HepG2 (cell line): ENCODE results near the gene ZNF101. TPM values are rescaled to one million over a fixed set of nuclear protein-coding genes. Genes with fewer than 3 reads are reported as not detected.

Source experiments
- CHD4 ChIP-seq: fragments of 200-600 bp; sonication (generic); IDR thresholded peaks from 2 replicates; pipeline ENCODE4 v1.7.0; 2017; ENCODE audit warnings: mild to moderate bottlenecking, low read length, borderline replicate concordance
- FLYWCH1 ChIP-seq: sonication (generic); formaldehyde crosslinking; IDR thresholded peaks from 2 replicates; pipeline ENCODE4 v1.8.1; 2023; ENCODE audit warnings: mild to moderate bottlenecking, missing genetic modification reagents
- KDM2A ChIP-seq: sonication (generic); formaldehyde crosslinking; IDR thresholded peaks from 2 replicates; pipeline ENCODE4 v1.4.0; 2020; ENCODE audit warnings: low read depth, missing genetic modification reagents, borderline replicate concordance
- NR2F2 ChIP-seq: IDR thresholded peaks from 2 replicates; pipeline ENCODE4 v1.6.1; 2012; ENCODE audit warnings: low read depth, inconsistent platforms, borderline replicate concordance
- ZBED4 ChIP-seq: sonication (generic); formaldehyde crosslinking; IDR thresholded peaks from 2 replicates; pipeline ENCODE4 v1.4.0; 2020; ENCODE audit warnings: missing genetic modification reagents, borderline replicate concordance
- ZBTB43 ChIP-seq: sonication (generic); formaldehyde crosslinking; conservative IDR thresholded peaks from 2 replicates; pipeline ENCODE4 v1.4.0; 2020; ENCODE audit warnings: missing genetic modification reagents
- ZBTB7A ChIP-seq: sonication (generic); formaldehyde crosslinking; IDR thresholded peaks from 2 replicates; pipeline ENCODE4 v1.8.0; 2022; ENCODE audit warnings: mild to moderate bottlenecking, missing genetic modification reagents
- ZFP1 ChIP-seq: IDR thresholded peaks from 2 replicates; pipeline ENCODE4 v1.6.1; 2016
- ZNF687 ChIP-seq: sonication (generic); formaldehyde crosslinking; IDR thresholded peaks from 2 replicates; pipeline ENCODE4 v1.5.1; 2020; ENCODE audit warnings: mild to moderate bottlenecking, missing genetic modification reagents, moderate library complexity
- polyA plus RNA-seq, 8 experiments: library from polyadenylated mRNA; depleted of rRNA in 3 of 8; stranded (reverse) in 7 of 8; unstranded in 1 of 8; fragments of >200 nt; fragmentation: Illumina TruSeq in 4 of 8; extraction: Trizol in 4 of 8; gene quantifications; 2 replicates each; pipeline versions ENCODE4 v1.2.1 to v1.2.3, GENCODE V29; 2011 to 2016; ENCODE audit warnings: low read depth in 4 of 8, missing spikeins in 1 of 8, mixed read lengths in 1 of 8; ENCODE audit not compliant: insufficient read depth in 1 of 8
- total RNA-seq, 5 experiments: library from RNA; depleted of rRNA; stranded (reverse); fragments of >200 nt; fragmentation: Illumina TruSeq; extraction: Trizol; gene quantifications; 2 replicates each; pipeline ENCODE4 v1.2.3, GENCODE V29; 2016; ENCODE audit warnings: low read depth in 1 of 5
- TF ChIP-seq, protein P1 (sequence below): sonication (generic); formaldehyde crosslinking; IDR thresholded peaks from 2 replicates; pipeline ENCODE4 v1.5.0; 2020; ENCODE audit warnings: mild to moderate bottlenecking, missing genetic modification reagents, borderline replicate concordance

The ZNF101 gene
- total and polyA plus RNA-seq, 2 of the 13 experiments (the other 11 are each of a cell fraction or from before 2014, with no cell fraction given), result 12.9 to 28.9 TPM

GRCh38 chr19:19643158-19644053, 25.2 kb upstream of the ZNF101 start, which contains the start of gene GMIP (continued):
- TF ChIP-seq ZBED4 (peak; percentile 80; the same call in 1 of the 2 replicates), ZNF687 (CRISPR knock-in tag) (peak; percentile 57; the same call in 1 of the 2 replicates), FLYWCH1 (0 out of 2 replicates have a peak, but pooled peaks have one; percentile 22), NR2F2 (peak; percentile 27; the same call in 1 of the 2 replicates), ZBTB7A (peak; percentile 57; the same call in 1 of the 2 replicates), ZFP1 (CRISPR knock-in tag) (no peak), ZBTB43 (CRISPR knock-in tag) (0 out of 2 replicates have a peak, but pooled peaks have one; percentile 35), CHD4 (peak; percentile 72; the same call in 1 of the 2 replicates), KDM2A (CRISPR knock-in tag) (peak; percentile 52)
- TF ChIP-seq, protein P1, sequence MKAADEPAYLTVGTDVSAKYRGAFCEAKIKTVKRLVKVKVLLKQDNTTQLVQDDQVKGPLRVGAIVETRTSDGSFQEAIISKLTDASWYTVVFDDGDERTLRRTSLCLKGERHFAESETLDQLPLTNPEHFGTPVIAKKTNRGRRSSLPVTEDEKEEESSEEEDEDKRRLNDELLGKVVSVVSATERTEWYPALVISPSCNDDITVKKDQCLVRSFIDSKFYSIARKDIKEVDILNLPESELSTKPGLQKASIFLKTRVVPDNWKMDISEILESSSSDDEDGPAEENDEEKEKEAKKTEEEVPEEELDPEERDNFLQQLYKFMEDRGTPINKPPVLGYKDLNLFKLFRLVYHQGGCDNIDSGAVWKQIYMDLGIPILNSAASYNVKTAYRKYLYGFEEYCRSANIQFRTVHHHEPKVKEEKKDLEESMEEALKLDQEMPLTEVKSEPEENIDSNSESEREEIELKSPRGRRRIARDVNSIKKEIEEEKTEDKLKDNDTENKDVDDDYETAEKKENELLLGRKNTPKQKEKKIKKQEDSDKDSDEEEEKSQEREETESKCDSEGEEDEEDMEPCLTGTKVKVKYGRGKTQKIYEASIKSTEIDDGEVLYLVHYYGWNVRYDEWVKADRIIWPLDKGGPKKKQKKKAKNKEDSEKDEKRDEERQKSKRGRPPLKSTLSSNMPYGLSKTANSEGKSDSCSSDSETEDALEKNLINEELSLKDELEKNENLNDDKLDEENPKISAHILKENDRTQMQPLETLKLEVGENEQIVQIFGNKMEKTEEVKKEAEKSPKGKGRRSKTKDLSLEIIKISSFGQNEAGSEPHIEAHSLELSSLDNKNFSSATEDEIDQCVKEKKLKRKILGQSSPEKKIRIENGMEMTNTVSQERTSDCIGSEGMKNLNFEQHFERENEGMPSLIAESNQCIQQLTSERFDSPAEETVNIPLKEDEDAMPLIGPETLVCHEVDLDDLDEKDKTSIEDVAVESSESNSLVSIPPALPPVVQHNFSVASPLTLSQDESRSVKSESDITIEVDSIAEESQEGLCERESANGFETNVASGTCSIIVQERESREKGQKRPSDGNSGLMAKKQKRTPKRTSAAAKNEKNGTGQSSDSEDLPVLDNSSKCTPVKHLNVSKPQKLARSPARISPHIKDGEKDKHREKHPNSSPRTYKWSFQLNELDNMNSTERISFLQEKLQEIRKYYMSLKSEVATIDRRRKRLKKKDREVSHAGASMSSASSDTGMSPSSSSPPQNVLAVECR (CRISPR knock-in tag), result peak; percentile 51; the same call in 1 of the 2 replicates
